ENCODE results near the gene UHRF1. TPM values are rescaled to one million over a fixed set of nuclear protein-coding genes. Genes with fewer than 3 reads are reported as not detected.

UHRF1 gene
- total RNA-seq (1 to 10 TPM; 3.4 to 3.9 TPM), polyA plus RNA-seq (1 to 10 TPM in 1 of 2 donors, under 1 TPM in 1; 0.64 to 1.1 TPM)
- long read RNA-seq, donor 1, partial matches to known transcripts, result 0 of 3 reads
- long read RNA-seq, donor 1, other reads (novel, unspliced or antisense), result 1 of 3 reads
- long read RNA-seq, donor 2, partial matches to known transcripts, result 0 of 2 reads
- long read RNA-seq, donor 2, other reads (novel, unspliced or antisense), result 2 of 2 reads

DNA sequence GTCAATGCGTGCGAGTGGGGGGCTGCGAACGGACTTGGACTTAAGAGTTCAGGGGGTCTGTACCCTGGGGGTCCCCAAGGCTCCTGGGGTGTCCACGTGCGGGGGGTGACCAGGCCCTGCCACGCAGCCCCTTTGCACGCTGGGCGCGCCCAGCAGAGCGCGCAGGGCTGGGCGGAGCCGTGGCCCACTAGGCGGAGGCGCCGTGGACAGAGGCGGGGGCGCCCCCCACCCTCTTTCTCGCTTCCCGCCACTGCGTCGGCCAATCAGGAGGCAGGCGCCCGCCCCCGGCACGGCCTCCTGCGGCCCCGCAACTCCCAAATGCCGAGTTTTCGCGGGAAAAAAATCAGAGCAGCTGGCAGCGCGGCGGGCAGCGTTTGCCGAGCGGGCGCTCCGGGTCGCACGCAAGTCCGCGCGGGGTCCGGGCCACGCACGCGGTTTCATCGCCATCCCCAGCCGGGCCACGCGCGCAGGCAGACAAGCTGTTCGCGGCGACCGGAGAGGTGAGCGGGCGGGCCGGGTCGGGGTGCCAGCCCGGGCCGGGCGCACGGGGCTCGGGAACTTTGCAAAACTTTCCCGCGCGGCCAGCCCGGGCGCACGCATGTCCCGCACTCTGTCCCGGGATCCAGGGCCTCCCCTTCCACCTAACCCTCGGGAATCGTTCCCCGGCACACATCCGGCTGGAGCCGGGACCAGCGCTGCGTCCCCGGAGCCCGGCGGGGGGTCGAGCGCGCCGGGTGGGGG, at the start of gene UHRF1:
Gene UHRF1, plus strand, starts transcription at position 346 of the 741 bp plus-strand sequence. CDS start 1,385 bp downstream, outside the sequence.
- Histone ChIP-seq H3K9me3 (ENCODE audit: control insufficient read depth, low read length) (no peaks in the 10 kb centered on the region), H3K27me3 (ENCODE audit: control insufficient read depth in 1 of 2, insufficient read depth in 2 of 2, low read length in 1 of 2) (no peaks in the 10 kb centered on the region), H3K27ac (ENCODE audit: low read depth in 1 of 2, low read length in 2 of 2) (no peak within 1 kb of the TSS), H3K36me3 (ENCODE audit: control insufficient read depth in 1 of 2, insufficient read depth in 2 of 2, low read length in 1 of 2) (no peaks in the 10 kb centered on the region), H3K4me3 (ENCODE audit: low read length in 2 of 2) (peak within 1 kb of the TSS; percentile 68 to 79), H3K4me1 (ENCODE audit: control insufficient read depth in 1 of 2, insufficient read depth in 2 of 2, low read length in 2 of 2) (no peaks in the 10 kb centered on the region)
- 2 to 3% methylated on average over 37 to 89 of the region's 89 CpGs for WGBS, 2 donors
- DNase-seq (peak in 1 of 2 donors; percentile 63), ATAC-seq (ENCODE audit: low FRiP score) (no peak)
- intact Hi-C loops (cut with DNase I), result no loop called here

DNA sequence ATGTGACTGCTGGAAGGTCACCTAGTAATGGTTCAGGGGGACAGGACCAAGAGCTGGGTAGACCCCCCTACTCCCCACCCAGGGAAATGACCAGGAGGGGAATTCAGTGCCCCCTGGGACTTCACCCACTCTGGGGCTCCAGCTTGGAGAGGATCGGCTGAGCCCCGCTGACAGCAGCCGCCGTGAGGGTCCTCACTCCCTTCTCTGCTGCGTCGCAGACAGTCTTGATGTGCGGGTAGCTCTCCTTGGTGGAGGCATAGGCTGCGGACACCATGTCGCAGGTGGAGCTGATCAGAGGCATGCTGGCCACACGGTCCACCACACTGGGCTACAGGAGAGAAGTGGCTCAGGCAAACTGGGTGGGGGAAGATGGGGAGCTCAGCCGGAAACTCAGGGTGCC, 49.6 kb upstream of the UHRF1 start:
- Histone ChIP-seq H3K27ac (ENCODE audit: low read depth in 1 of 2, low read length in 2 of 2) (no peak overlapping the region), H3K36me3 (ENCODE audit: control insufficient read depth in 1 of 2, insufficient read depth in 2 of 2, low read length in 1 of 2) (peaks cover 0 to 4% of the 10 kb centered on the region in 2 donors), H3K9me3 (ENCODE audit: control insufficient read depth, low read length) (no peaks in the 10 kb centered on the region), H3K4me1 (ENCODE audit: control insufficient read depth in 1 of 2, insufficient read depth in 2 of 2, low read length in 2 of 2) (no peaks in the 10 kb centered on the region), H3K27me3 (ENCODE audit: control insufficient read depth in 1 of 2, insufficient read depth in 2 of 2, low read length in 1 of 2) (no peaks in the 10 kb centered on the region), H3K4me3 (ENCODE audit: low read length in 2 of 2) (no peak overlapping the region)
- ATAC-seq (ENCODE audit: low FRiP score) (no peak), DNase-seq (no peak)
- intact Hi-C loops (cut with DNase I), result no loop called here
- WGBS, 2 donors, result 94% methylated on average over 11 of the region's 11 CpGs

- WGBS, 2 donors, result 70 to 71% methylated on average over 9 to 10 of the region's 10 CpGs
- no peak overlapping the region for H3K27ac ChIP-seq (ENCODE audit: low read depth in 1 of 2, low read length in 2 of 2)
- ATAC-seq (ENCODE audit: low FRiP score) (no peak), DNase-seq (no peak)
- peaks cover 0 to 2% of the 10 kb centered on the region in 2 donors for H3K36me3 ChIP-seq (ENCODE audit: control insufficient read depth in 1 of 2, insufficient read depth in 2 of 2, low read length in 1 of 2)
- H3K4me3 ChIP-seq (ENCODE audit: low read length in 2 of 2), result no peak overlapping the region
- intact Hi-C loops (cut with DNase I), result no loop called here
- H3K4me1 ChIP-seq (ENCODE audit: control insufficient read depth in 1 of 2, insufficient read depth in 2 of 2, low read length in 2 of 2), result no peaks in the 10 kb centered on the region
- H3K27me3 ChIP-seq (ENCODE audit: control insufficient read depth in 1 of 2, insufficient read depth in 2 of 2, low read length in 1 of 2), result no peaks in the 10 kb centered on the region
- no peaks in the 10 kb centered on the region for H3K9me3 ChIP-seq (ENCODE audit: control insufficient read depth, low read length)
These were observed 48.2 kb upstream of the UHRF1 start for GRCh38 chr19:4861147-4861546.

DNA sequence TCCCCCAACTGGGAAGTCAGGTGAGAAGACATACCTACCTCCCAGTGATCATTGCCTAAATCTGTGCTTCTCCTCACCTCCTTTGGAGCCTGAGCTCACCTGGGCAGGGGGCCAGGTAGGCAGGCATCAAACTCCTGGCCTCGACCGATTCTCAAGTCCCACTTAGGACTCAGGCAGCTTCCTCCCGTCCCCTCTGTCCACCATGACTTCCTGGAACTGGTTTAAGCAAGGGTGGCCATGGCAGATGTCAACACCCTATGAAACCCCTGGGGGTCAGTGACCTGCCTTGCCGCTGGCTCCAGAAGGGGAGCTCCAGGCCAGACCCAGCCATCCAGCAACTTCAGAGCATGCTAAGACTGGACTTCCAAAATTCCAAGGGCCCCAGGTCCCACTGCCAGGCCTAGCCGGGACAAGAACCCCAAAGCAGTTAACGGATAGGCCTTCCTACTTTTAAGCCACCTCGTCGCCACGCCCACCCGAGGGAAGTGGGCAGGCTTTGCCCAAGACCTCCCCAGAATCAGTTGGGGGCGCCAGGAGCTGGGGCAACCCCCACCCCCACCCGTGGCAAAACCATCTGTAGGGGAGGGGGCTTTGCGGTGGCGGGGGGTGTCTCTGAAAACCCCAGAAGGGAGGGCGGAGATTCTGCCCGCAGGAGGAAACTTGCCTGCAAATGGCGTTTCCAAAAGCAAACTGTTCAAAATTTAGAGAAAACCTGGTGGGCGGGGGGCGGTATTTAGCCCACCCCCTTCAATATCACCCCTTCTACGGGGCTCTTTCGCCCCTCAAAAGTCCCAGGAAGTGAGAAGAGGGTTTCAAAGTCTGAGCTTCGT, 42.5 kb upstream of the UHRF1 start:
- ATAC-seq (ENCODE audit: low FRiP score) (peak; percentile 64), DNase-seq (peak; percentile 83 to 89)
- H3K4me3 ChIP-seq (ENCODE audit: low read length in 2 of 2), result peak overlapping the region; percentile 66 to 91
- H3K9me3 ChIP-seq (ENCODE audit: control insufficient read depth, low read length), result no peaks in the 10 kb centered on the region
- WGBS, 2 donors, result 1 to 2% methylated on average over 22 of the region's 22 CpGs
- H3K4me1 ChIP-seq (ENCODE audit: control insufficient read depth in 1 of 2, insufficient read depth in 2 of 2, low read length in 2 of 2), result no peaks in the 10 kb centered on the region
- H3K27me3 ChIP-seq (ENCODE audit: control insufficient read depth in 1 of 2, insufficient read depth in 2 of 2, low read length in 1 of 2), result no peaks in the 10 kb centered on the region
- peak overlapping the region in 1 of 2 donors; percentile 59 for H3K27ac ChIP-seq (ENCODE audit: low read depth in 1 of 2, low read length in 2 of 2)
- intact Hi-C loops (cut with DNase I), result no loop called here
- no peaks in the 10 kb centered on the region for H3K36me3 ChIP-seq (ENCODE audit: control insufficient read depth in 1 of 2, insufficient read depth in 2 of 2, low read length in 1 of 2)

- 5% methylated on average over 39 to 46 of the region's 46 CpGs for WGBS, 2 donors
- H3K27ac ChIP-seq (ENCODE audit: low read depth in 1 of 2, low read length in 2 of 2), result peak within 1 kb of the TSS in 1 of 2 donors; percentile 59
- H3K36me3 ChIP-seq (ENCODE audit: control insufficient read depth in 1 of 2, insufficient read depth in 2 of 2, low read length in 1 of 2), result no peaks in the 10 kb centered on the region
- peak; percentile 99 for ATAC-seq (ENCODE audit: low FRiP score)
- no peaks in the 10 kb centered on the region for H3K27me3 ChIP-seq (ENCODE audit: control insufficient read depth in 1 of 2, insufficient read depth in 2 of 2, low read length in 1 of 2)
- no peaks in the 10 kb centered on the region for H3K4me1 ChIP-seq (ENCODE audit: control insufficient read depth in 1 of 2, insufficient read depth in 2 of 2, low read length in 2 of 2)
- DNase-seq, result peak; percentile 99 to 100
- H3K4me3 ChIP-seq (ENCODE audit: low read length in 2 of 2), result peak within 1 kb of the TSS; percentile 66 to 91
- intact Hi-C loops (cut with DNase I), result no loop called here
- H3K9me3 ChIP-seq (ENCODE audit: control insufficient read depth, low read length), result no peaks in the 10 kb centered on the region
These were observed 41.6 kb upstream of the UHRF1 start, which contains the start of gene PLIN3 for GRCh38 chr19:4867534-4868285. Gene PLIN3, minus strand, starts transcription at chr19:4867667. Its CDS starts 6,273 bp downstream, at chr19:4861394.

- WGBS, 2 donors, result 67 to 77% methylated on average over 10 of the region's 10 CpGs
- Histone ChIP-seq H3K9me3 (ENCODE audit: control insufficient read depth, low read length) (no peaks in the 10 kb centered on the region), H3K4me1 (ENCODE audit: control insufficient read depth in 1 of 2, insufficient read depth in 2 of 2, low read length in 2 of 2) (no peaks in the 10 kb centered on the region), H3K4me3 (ENCODE audit: low read length in 2 of 2) (no peak overlapping the region), H3K27ac (ENCODE audit: low read depth in 1 of 2, low read length in 2 of 2) (no peak overlapping the region), H3K27me3 (ENCODE audit: control insufficient read depth in 1 of 2, insufficient read depth in 2 of 2, low read length in 1 of 2) (no peaks in the 10 kb centered on the region), H3K36me3 (ENCODE audit: control insufficient read depth in 1 of 2, insufficient read depth in 2 of 2, low read length in 1 of 2) (no peaks in the 10 kb centered on the region)
- no peak for ATAC-seq (ENCODE audit: low FRiP score)
- intact Hi-C loops (cut with DNase I), result no loop called here
- DNase-seq, result no peak
These were observed 40.9 kb upstream of the UHRF1 start for GRCh38 chr19:4868286-4868834.

DNA sequence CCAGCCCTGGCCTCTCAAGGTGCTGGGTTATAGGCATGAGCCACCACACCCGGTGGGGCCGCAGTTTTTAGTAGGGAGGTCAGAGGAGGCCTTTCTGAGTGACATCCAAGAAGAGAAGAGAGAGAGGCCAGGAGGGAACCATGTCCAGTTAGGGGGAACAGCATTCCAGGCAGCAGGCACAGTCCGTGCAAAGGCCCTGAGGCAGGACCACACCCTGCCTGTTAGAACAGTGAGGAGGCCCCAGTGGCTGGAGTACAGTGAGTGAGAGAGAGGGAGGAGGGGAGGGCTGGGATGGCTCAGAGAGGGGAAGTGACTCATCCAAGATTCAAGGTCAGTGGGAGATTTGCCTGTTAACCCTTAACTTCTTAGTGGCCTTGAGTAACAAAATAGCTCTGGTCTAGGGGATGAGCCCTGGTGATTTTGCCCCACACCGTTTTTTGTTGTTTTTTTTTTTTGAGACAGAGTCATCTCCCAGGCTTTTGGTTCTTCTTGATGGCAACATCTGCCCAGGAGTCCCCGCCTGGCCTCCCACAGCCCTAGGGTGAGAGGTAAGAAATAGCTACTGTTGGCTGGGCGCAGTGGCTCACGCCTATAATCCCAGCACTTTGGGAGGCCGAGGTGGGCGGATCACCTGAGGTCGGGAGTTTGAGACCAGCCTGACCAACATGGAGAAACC, 39.1 kb upstream of the UHRF1 start:
- H3K4me1 ChIP-seq (ENCODE audit: control insufficient read depth in 1 of 2, insufficient read depth in 2 of 2, low read length in 2 of 2), result no peaks in the 10 kb centered on the region
- intact Hi-C loops (cut with DNase I), result loop anchor here (2.0 kb wide), 2 partner anchors 99 to 161 kb away; partner anchors contain the start of gene KDM4B (in 1 of the 2)
- no peaks in the 10 kb centered on the region for H3K27me3 ChIP-seq (ENCODE audit: control insufficient read depth in 1 of 2, insufficient read depth in 2 of 2, low read length in 1 of 2)
- H3K4me3 ChIP-seq (ENCODE audit: low read length in 2 of 2), result no peak overlapping the region
- H3K36me3 ChIP-seq (ENCODE audit: control insufficient read depth in 1 of 2, insufficient read depth in 2 of 2, low read length in 1 of 2), result no peaks in the 10 kb centered on the region
- H3K9me3 ChIP-seq (ENCODE audit: control insufficient read depth, low read length), result no peaks in the 10 kb centered on the region
- ATAC-seq (ENCODE audit: low FRiP score) (no peak), DNase-seq (peak; percentile 77 to 87)
- no peak overlapping the region for H3K27ac ChIP-seq (ENCODE audit: low read depth in 1 of 2, low read length in 2 of 2)
- 81 to 84% methylated on average over 10 of the region's 10 CpGs for WGBS, 2 donors

All from aorta (tissue), 5 donors.